A549 (cell line): ENCODE measurements around the gene ELP5.

ENCODE experiments used
- CTCF ChIP-seq: fragments of >200 bp; sonication (Bioruptor Twin); formaldehyde crosslinking; IDR thresholded peaks from 3 replicates; pipeline ENCODE4 v1.5.1; 2016
- EP300 ChIP-seq, 2 experiments: fragments of >200 bp; sonication (Bioruptor Twin); formaldehyde crosslinking; IDR thresholded peaks; 2 replicates in 1 of 2; 3 replicates in 1 of 2; pipeline ENCODE4 v1.6.1; 2016 to 2017
- FOXS1 ChIP-seq: fragments of 250-450 bp; sonication (Bioruptor Pico); IDR thresholded peaks from 2 replicates; pipeline ENCODE4 v1.5.0; 2020; ENCODE audit warnings: mild to moderate bottlenecking, moderate library complexity
- MAFK ChIP-seq: fragments of 450-650 bp; IDR thresholded peaks from 2 replicates; pipeline ENCODE4 v1.6.1; 2014; ENCODE audit not compliant: partially characterized antibody
- NPAS2 ChIP-seq: fragments of 250-450 bp; sonication (Bioruptor Pico); IDR thresholded peaks from 2 replicates; pipeline ENCODE4 v1.8.0; 2022; ENCODE audit warnings: mild to moderate bottlenecking, moderate library complexity, borderline replicate concordance
- POLR2A ChIP-seq: IDR thresholded peaks from 2 replicates; pipeline ENCODE4 v1.6.1; 2012; ENCODE audit warnings: mild to moderate bottlenecking, low read length
- RCOR1 ChIP-seq: fragments of 150-350 bp; IDR thresholded peaks from 2 replicates; pipeline ENCODE4 v1.6.1; 2014; ENCODE audit warnings: antibody characterized with exemption, low read length, low read depth
- TF ChIP-seq, protein P1 (sequence below): fragments of 200-600 bp; sonication (generic); IDR thresholded peaks from 2 replicates; pipeline ENCODE4 v1.6.1; 2016; ENCODE audit warnings: antibody characterized with exemption, mild to moderate bottlenecking, moderate library complexity
- TF ChIP-seq, protein P2 (sequence below): IDR thresholded peaks from 2 replicates; pipeline ENCODE4 v1.6.1; 2012

DNA sequence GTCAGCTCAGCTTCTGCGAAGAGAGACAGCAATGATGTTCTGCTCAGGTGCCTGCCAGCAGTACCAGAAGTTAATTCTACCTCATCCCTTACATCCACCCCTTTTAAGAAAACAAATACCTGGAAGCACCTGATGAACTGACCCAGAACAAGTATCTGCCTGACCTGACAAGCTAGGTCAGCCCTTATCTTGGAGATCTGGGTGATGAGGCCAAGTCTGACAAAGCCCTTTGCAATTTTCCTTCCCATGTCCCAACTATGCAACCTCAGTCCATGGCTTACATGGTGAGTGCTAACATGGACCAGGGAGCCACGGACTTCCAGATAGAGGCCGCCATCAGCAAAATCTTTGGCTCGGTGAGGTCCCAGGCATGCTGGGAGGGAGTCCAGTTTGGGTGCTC, 28.6 kb upstream of the ELP5 start:
- TF ChIP-seq EP300 (IDR thresholded peaks at IDR 0.05) = no peak
- TF ChIP-seq POLR2A = no peak
- no peak for TF ChIP-seq NPAS2
- TF ChIP-seq, protein P1, sequence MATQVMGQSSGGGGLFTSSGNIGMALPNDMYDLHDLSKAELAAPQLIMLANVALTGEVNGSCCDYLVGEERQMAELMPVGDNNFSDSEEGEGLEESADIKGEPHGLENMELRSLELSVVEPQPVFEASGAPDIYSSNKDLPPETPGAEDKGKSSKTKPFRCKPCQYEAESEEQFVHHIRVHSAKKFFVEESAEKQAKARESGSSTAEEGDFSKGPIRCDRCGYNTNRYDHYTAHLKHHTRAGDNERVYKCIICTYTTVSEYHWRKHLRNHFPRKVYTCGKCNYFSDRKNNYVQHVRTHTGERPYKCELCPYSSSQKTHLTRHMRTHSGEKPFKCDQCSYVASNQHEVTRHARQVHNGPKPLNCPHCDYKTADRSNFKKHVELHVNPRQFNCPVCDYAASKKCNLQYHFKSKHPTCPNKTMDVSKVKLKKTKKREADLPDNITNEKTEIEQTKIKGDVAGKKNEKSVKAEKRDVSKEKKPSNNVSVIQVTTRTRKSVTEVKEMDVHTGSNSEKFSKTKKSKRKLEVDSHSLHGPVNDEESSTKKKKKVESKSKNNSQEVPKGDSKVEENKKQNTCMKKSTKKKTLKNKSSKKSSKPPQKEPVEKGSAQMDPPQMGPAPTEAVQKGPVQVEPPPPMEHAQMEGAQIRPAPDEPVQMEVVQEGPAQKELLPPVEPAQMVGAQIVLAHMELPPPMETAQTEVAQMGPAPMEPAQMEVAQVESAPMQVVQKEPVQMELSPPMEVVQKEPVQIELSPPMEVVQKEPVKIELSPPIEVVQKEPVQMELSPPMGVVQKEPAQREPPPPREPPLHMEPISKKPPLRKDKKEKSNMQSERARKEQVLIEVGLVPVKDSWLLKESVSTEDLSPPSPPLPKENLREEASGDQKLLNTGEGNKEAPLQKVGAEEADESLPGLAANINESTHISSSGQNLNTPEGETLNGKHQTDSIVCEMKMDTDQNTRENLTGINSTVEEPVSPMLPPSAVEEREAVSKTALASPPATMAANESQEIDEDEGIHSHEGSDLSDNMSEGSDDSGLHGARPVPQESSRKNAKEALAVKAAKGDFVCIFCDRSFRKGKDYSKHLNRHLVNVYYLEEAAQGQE = no peak
- no peak for TF ChIP-seq CTCF
- no peak for TF ChIP-seq FOXS1 (CRISPR knock-in tag)
- no peak for TF ChIP-seq RCOR1
- no peak for TF ChIP-seq MAFK
- TF ChIP-seq, protein P2, sequence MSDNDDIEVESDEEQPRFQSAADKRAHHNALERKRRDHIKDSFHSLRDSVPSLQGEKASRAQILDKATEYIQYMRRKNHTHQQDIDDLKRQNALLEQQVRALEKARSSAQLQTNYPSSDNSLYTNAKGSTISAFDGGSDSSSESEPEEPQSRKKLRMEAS = no peak
